Neural cell (in vitro differentiated cells): Measurements from ENCODE around the gene HIVEP1. TPM values are rescaled to one million over a fixed set of nuclear protein-coding genes. Genes with fewer than 3 reads are reported as not detected.

Source experiments
- H2AFZ ChIP-seq: fragments of 200-600, 300-800 bp; sonication (generic), shearing (Covaris generic); 2 replicates; pipeline ENCODE4 v1.6.0; 2014; ENCODE audit warnings: low read depth, mild to moderate bottlenecking, antibody characterized with exemption, low read length, moderate library complexity
- H3F3A ChIP-seq: fragments of 200-600 bp; shearing (Covaris generic); 2 replicates; pipeline ENCODE4 v1.6.1; 2016; ENCODE audit warnings: mild to moderate bottlenecking, moderate library complexity, mixed read lengths, antibody characterized with exemption, low read length; ENCODE audit not compliant: insufficient read depth, poor library complexity, severe bottlenecking
- H3K27ac ChIP-seq: fragments of 200-600, 300-800 bp; sonication (generic), shearing (Covaris generic); 2 replicates; pipeline ENCODE4 v1.5.1; 2014; ENCODE audit warnings: mild to moderate bottlenecking, low read length, moderate library complexity
- H3K27me3 ChIP-seq: fragments of 300-800, 200-600 bp; sonication (generic), shearing (Covaris generic); 2 replicates; pipeline ENCODE4 v1.6.0; 2014; ENCODE audit warnings: mild to moderate bottlenecking, low read depth, low read length, moderate library complexity; ENCODE audit not compliant: insufficient read depth
- H3K36me3 ChIP-seq: fragments of 300-800, 200-600 bp; sonication (generic), shearing (Covaris generic); 2 replicates; pipeline ENCODE4 v1.5.1; 2014; ENCODE audit warnings: mild to moderate bottlenecking, antibody characterized with exemption, low read length, moderate library complexity; ENCODE audit not compliant: insufficient read depth
- H3K4me2 ChIP-seq: fragments of 300-800, 200-600 bp; sonication (generic), shearing (Covaris generic); 2 replicates; pipeline ENCODE4 v1.6.0; 2014; ENCODE audit warnings: mild to moderate bottlenecking, low read length
- H3K4me3 ChIP-seq: fragments of 300-800, 200-600 bp; sonication (generic), shearing (Covaris generic); 2 replicates; pipeline ENCODE4 v1.5.1; 2014; ENCODE audit warnings: mild to moderate bottlenecking, low read length, moderate library complexity
- H3K79me2 ChIP-seq: fragments of 200-600 bp; shearing (Covaris generic); replicated peaks from 2 replicates; pipeline ENCODE4 v1.6.0; 2014; ENCODE audit warnings: mild to moderate bottlenecking, low read length, moderate library complexity; ENCODE audit not compliant: insufficient read depth
- H3K9ac ChIP-seq: fragments of 300-800, 200-600 bp; sonication (generic), shearing (Covaris generic); 2 replicates; pipeline ENCODE4 v1.6.1; 2016; ENCODE audit warnings: mild to moderate bottlenecking, low read length, mixed read lengths
- H3K9me2 ChIP-seq: fragments of 200-600 bp; shearing (Covaris generic); 2 replicates; pipeline ENCODE4 v1.6.1; 2016; ENCODE audit warnings: mild to moderate bottlenecking, low read length, mixed read lengths; ENCODE audit not compliant: insufficient read depth
- H3K9me3 ChIP-seq: fragments of 200-600, 300-800 bp; sonication (generic), shearing (Covaris generic); 2 replicates; pipeline ENCODE4 v1.6.1; 2016; ENCODE audit warnings: mild to moderate bottlenecking, mixed run types, low read length, moderate library complexity, mixed read lengths
- H4K20me1 ChIP-seq: fragments of 200-600 bp; shearing (Covaris generic); 2 replicates; pipeline ENCODE4 v1.6.1; 2016; ENCODE audit warnings: mild to moderate bottlenecking, mixed run types; ENCODE audit not compliant: insufficient read depth
- CTCF ChIP-seq: fragments of 450-650 bp; IDR thresholded peaks from 2 replicates; pipeline ENCODE4 v1.5.1; 2014; ENCODE audit warnings: antibody characterized with exemption, mild to moderate bottlenecking, moderate library complexity; ENCODE audit not compliant: poor library complexity, severe bottlenecking
- EP300 ChIP-seq: fragments of 450-650 bp; conservative IDR thresholded peaks from 2 replicates; pipeline ENCODE4 v1.6.1; 2014; ENCODE audit warnings: antibody characterized with exemption, mild to moderate bottlenecking, moderate library complexity; ENCODE audit not compliant: poor library complexity, severe bottlenecking
- EZH2 ChIP-seq: fragments of 200-600, 300-800 bp; shearing (Covaris generic), sonication (generic); IDR thresholded peaks from 2 replicates; pipeline ENCODE4 v1.6.1; 2014; ENCODE audit warnings: antibody characterized with exemption, low read length, borderline replicate concordance, mild to moderate bottlenecking; ENCODE audit not compliant: insufficient read depth, poor library complexity, severe bottlenecking
- MXI1 ChIP-seq: fragments of 450-650 bp; conservative IDR thresholded peaks from 2 replicates; pipeline ENCODE4 v1.6.1; 2014; ENCODE audit warnings: antibody characterized with exemption, mild to moderate bottlenecking; ENCODE audit not compliant: poor library complexity, severe bottlenecking
- POLR2AphosphoS5 ChIP-seq: IDR thresholded peaks from 2 replicates; pipeline ENCODE4 v1.6.1; 2012
- RAD21 ChIP-seq: fragments of 450-650 bp; conservative IDR thresholded peaks from 2 replicates; pipeline ENCODE4 v1.6.1; 2014; ENCODE audit warnings: antibody characterized with exemption, mild to moderate bottlenecking, moderate library complexity
- SMC3 ChIP-seq: fragments of 450-650 bp; conservative IDR thresholded peaks from 2 replicates; pipeline ENCODE4 v1.6.1; 2014; ENCODE audit warnings: antibody characterized with exemption, mild to moderate bottlenecking, moderate library complexity; ENCODE audit not compliant: poor library complexity
- TAF1 ChIP-seq: IDR thresholded peaks from 2 replicates; pipeline ENCODE4 v1.6.1; 2012; ENCODE audit warnings: low read depth
- polyA plus RNA-seq: library from polyadenylated mRNA; depleted of rRNA; stranded (reverse); fragments of >200 nt; gene quantifications from 2 replicates; pipeline ENCODE4 v1.2.3, GENCODE V29; 2014
- TF ChIP-seq, protein P1 (sequence below): IDR thresholded peaks from 2 replicates; pipeline ENCODE4 v1.6.1; 2012; ENCODE audit warnings: borderline replicate concordance

The HIVEP1 gene
- polyA plus RNA-seq, 1 donor from 2014 or later = 3.6 TPM

DNA sequence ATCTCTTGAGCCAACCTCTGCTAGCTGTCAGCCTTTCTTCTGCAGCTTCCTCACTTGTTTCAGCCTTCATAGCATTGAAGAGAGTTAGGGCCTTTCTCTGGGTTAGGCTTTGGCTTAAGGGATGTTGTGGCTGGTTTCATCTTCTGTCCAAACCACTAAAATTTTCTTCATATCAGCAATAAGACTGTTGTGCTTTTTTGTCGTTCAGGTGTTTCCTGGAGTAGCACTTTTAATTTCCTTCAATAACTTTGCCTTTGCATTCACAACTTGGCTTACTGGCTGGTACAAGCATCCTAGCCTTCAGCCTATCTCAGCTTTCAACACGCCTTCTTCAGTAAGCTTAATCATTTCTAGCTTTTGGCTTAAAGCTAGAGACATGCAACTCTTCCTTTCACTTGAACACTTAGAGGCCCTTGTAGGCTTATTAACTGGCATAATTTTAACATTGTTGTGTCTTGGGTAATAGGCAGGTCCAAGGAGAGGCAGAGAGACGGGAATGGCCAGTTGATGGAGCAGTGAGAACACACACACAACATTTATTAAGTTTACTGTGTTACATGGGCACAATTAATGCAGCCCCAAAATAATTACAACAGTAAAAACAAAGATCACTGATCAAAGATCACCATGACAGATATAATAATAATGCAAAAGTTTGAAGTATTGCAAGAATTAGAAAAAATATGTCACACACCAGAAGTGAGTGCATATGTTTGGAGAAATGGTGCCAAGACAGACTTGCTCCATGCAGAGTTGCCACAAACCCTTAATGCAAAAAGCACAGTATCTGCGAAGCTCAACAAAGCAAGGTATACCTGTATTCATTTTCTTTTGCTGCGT lies 98.6 kb downstream of the HIVEP1 start:
- no peak overlapping the region for H3K27ac ChIP-seq
- H4K20me1 ChIP-seq = no peaks in the 10 kb centered on the region
- H2AFZ ChIP-seq = no peak overlapping the region
- no peak overlapping the region for H3K9ac ChIP-seq
- no peak overlapping the region for H3K4me2 ChIP-seq
- no peaks in the 10 kb centered on the region for H3K9me3 ChIP-seq
- H3K79me2 ChIP-seq = no peaks in the 10 kb centered on the region
- H3K9me2 ChIP-seq = no peaks in the 10 kb centered on the region
- H3K36me3 ChIP-seq = no peaks in the 10 kb centered on the region
- no peak overlapping the region for H3K4me3 ChIP-seq
- H3F3A ChIP-seq = no peaks in the 10 kb centered on the region
- H3K27me3 ChIP-seq = no peaks in the 10 kb centered on the region
- TF ChIP-seq MXI1 = no peak
- TF ChIP-seq EZH2 = no peak
- no peak for TF ChIP-seq TAF1
- TF ChIP-seq RAD21 = no peak
- no peak for TF ChIP-seq EP300
- TF ChIP-seq, protein P1, sequence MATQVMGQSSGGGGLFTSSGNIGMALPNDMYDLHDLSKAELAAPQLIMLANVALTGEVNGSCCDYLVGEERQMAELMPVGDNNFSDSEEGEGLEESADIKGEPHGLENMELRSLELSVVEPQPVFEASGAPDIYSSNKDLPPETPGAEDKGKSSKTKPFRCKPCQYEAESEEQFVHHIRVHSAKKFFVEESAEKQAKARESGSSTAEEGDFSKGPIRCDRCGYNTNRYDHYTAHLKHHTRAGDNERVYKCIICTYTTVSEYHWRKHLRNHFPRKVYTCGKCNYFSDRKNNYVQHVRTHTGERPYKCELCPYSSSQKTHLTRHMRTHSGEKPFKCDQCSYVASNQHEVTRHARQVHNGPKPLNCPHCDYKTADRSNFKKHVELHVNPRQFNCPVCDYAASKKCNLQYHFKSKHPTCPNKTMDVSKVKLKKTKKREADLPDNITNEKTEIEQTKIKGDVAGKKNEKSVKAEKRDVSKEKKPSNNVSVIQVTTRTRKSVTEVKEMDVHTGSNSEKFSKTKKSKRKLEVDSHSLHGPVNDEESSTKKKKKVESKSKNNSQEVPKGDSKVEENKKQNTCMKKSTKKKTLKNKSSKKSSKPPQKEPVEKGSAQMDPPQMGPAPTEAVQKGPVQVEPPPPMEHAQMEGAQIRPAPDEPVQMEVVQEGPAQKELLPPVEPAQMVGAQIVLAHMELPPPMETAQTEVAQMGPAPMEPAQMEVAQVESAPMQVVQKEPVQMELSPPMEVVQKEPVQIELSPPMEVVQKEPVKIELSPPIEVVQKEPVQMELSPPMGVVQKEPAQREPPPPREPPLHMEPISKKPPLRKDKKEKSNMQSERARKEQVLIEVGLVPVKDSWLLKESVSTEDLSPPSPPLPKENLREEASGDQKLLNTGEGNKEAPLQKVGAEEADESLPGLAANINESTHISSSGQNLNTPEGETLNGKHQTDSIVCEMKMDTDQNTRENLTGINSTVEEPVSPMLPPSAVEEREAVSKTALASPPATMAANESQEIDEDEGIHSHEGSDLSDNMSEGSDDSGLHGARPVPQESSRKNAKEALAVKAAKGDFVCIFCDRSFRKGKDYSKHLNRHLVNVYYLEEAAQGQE = no peak
- TF ChIP-seq SMC3 = no peak
- TF ChIP-seq POLR2AphosphoS5 = no peak
- no peak for TF ChIP-seq CTCF

- Histone ChIP-seq H3K27ac (no peak overlapping the region), H2AFZ (no peak overlapping the region), H3K4me3 (no peak overlapping the region), H3K79me2 (no peaks in the 10 kb centered on the region), H3K9me3 (no peaks in the 10 kb centered on the region), H3K36me3 (no peaks in the 10 kb centered on the region), H3K9ac (no peak overlapping the region), H4K20me1 (no peaks in the 10 kb centered on the region), H3F3A (no peaks in the 10 kb centered on the region), H3K4me2 (no peak overlapping the region), H3K27me3 (no peaks in the 10 kb centered on the region), H3K9me2 (no peaks in the 10 kb centered on the region)
- no peak for TF ChIP-seq MXI1
- no peak for TF ChIP-seq CTCF
- TF ChIP-seq RAD21 = no peak
- TF ChIP-seq TAF1 = no peak
- TF ChIP-seq EZH2 = no peak
- no peak for TF ChIP-seq EP300
- TF ChIP-seq, protein P1 = no peak
- TF ChIP-seq SMC3 = no peak
- no peak for TF ChIP-seq POLR2AphosphoS5
Measured at GRCh38 chr6:12111363-12111670, 99.2 kb downstream of the HIVEP1 start.
